Hematopoietic multipotent progenitor cell treated with erythropoietin and hydrocortisone succinate and interleukin-3 and kit ligand, for 4 days (in vitro differentiated cells): ENCODE data around the gene KRT73.
"Not testable (repeated sequence)": the region's sequence is repeated elsewhere in the genome, so short reads cannot be mapped to it uniquely, and the experiment has no call there.

Experiments used
- DNase-seq: peaks from one replicate; pipeline ENCODE4 v3.0.0-alpha.2; 2015

Gene KRT73

DNA sequence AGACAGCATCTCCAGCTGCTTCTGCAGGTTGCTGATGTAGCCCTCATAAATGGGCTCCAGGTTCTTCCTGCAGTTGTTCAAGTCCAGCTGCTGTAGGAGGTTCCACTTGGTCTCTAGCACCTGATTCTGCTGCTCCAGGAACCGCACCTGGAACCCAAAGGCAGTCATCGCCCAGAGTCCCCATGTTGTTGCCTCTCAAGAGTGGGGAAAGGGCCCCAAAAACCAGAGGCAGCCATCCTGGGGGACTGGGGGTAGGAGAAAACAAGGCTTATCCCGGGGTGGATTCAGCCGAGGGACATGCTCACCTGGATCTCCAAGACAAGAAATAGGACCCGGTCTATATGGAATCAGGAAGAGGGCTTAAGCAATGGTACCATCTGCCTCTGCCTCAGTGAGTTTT, 19.4 kb downstream of the KRT73 start:
- DNase-seq, result no peak

DNA sequence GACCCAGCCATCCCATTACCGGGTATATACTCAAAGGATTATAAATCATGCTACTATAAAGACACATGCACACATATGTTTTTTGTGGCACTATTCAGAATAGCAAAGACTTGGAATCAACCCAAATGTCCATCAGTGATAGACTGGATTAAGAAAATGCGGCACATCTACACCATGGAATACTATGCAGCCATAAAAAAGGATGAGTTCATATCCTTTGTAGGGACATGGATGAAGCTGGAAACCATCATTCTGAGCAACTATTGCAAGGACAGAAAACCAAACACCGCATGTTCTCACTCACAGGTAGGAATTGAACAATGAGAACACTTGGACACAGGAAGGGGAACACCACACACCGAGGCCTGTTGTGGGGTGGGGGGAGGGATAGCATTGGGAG, 24.1 kb downstream of the KRT73 start:
- not testable (repeated sequence) for DNase-seq

DNA sequence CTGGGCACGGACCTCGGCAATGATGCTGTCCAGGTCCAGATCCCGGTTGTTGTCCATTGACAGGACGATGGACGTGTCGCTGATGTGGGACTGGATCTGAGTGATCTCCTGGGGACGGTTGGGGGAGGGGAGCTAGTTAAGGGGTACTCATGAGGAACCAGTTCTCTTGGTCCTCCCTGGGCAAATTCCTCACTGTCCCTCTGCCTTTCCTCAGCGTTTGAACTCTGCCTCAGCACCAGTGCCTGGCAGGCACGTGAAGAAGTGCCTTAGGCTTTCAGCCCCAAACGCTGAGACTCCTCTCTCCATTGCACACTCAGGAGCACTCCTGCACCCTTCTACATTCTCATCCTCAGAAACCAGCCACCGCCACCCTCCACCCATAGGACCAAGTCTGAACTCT, 26.8 kb downstream of the KRT73 start:
- no peak for DNase-seq

DNA sequence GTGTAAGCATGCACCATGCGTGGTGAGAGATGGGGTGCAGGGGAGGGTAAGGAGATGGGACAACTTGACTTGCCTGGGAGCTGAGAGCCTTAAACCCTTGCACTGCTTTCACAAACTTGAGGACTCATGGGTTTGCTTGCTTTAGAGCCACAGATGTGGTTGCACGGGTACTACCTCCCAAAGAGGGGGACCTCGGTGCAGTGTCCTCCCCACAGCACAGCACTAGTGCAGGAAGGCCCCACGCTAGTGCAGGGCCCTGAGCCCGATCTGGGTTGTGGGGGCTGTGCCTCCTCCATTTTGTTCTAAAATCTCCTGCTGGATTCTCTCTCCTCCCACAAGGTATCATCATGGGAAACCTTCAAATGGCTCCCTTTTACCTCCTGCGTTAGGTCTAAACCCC, 28.3 kb downstream of the KRT73 start:
- DNase-seq, result no peak

DNA sequence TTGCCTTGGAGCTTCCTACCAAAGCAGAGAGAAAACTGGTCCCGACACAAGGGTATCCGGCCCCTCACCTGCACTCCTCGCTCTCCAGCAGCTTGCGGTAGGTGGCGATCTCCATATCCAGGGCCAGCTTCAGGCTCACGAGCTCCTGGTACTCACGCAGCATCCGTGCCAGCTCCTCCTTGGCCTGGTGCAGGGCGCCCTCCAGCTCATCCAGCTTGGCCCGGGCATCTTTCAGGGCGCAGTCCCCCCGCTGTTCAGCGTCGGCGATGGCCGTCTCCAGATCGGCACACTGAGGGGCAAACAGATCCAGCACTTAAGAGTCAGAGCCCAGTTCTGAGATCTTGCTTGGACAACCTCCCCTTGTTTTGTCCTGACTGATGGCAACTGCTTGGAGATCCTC, 30.8 kb downstream of the KRT73 start:
- no peak for DNase-seq

DNA sequence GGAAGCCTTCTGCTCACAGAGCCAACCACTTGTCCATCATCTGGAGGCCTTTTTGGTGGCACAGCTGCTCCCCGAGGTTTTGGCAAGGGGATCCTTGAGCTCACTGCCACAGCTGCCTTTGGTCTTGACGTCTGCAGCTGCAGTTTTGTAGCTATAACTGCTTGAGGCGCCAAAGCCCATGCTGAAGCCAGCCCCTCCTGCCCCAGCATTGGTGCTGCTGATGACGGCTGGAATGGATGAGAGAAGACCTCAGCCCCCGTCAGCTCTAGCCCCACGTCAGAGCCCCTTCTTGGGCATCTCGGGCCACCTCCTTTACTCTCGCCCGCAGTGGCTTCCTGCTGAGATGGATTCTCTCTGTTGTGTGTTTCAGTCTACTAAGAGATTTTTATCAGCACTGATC, 32.4 kb downstream of the KRT73 start:
- DNase-seq, result peak; percentile 38

DNA sequence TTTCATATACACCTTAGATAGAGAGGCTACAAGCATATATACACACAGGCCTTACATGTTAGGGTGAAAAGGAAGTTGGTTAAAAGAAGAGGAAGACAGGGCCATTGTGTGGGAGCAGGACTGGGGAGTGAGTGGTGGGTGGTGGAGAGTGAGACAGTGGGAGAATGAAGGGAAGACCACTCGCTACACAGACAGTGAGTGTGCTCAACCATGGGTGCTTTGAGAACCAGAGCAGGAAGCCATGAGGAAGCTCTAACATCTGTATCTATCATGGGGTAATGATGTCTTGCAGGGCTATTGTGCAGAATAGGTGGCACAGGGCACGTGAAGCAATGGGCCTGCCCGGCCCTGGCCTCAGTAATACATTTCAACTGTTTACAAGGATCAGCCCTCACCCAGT, 33.3 kb downstream of the KRT73 start:
- no peak for DNase-seq

DNA sequence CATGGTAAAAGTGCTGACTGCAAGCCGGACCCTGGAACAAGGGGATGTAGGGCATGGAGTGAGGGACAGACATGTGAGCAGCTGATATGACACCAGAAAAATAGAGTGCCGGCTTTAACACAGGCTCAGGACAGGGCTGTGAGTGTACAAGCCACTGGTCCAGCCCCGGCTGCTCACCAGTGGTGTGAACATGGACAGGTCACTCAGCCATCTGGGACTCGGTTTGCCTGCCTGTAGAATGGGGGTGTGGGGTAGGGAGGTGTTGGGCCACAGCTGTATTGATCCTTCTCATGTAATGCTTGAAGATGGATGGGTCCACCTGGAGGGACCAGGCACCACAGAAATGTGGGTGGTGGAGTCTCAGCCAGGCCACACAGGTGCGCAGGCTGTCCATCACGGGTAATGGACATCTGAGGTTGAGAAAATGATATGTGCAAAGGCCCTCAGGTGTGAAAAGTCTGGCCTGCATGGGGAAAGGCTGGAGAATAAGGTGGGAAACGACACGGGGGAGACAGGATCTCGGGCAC, 34.1 kb downstream of the KRT73 start:
- no peak for DNase-seq

DNA sequence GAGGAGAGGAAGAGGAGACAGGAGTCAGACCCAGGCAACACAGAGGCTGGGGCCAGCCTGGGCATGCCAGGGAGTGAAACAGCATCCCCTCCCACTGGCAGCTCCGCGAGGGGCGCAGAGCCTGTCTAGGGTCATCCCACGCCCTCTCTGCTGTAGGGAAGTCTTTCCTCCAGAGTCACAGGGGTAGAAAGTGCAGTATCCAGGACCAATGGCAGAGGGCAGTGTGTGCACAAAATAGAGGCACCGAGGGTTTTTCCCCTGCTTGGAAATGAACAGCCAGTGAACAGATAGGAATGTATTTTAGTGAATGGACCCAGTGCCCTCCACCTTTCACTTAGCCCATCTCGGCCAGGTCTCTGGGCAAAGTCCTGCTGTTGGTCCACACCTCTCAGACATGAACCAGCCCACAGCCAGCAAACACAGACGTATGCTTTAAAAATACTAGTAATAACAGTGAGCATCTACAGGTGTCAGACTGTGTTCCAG, 35.3 kb downstream of the KRT73 start:
- peak; percentile 86 for DNase-seq

DNA sequence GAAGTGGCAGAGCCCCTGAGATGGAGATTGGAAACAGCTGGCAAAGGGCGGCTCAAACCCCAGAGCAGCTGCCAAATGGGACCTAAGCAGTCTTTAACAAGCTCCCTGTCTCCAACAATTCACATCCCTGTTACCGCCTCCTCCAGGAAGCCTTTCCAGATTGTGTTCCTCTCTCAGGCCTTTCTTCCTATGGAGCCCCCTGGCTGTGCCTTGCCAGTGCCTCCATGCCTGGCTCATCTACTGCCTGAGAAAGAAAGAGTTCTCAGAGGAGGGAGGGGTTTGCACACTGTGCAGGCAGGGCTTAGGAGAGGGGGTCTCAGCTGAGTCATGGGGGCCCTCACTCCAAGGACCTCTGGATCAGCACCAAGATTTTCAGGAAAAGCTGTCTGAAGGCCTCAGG, 35.9 kb downstream of the KRT73 start:
- DNase-seq, result no peak

DNA sequence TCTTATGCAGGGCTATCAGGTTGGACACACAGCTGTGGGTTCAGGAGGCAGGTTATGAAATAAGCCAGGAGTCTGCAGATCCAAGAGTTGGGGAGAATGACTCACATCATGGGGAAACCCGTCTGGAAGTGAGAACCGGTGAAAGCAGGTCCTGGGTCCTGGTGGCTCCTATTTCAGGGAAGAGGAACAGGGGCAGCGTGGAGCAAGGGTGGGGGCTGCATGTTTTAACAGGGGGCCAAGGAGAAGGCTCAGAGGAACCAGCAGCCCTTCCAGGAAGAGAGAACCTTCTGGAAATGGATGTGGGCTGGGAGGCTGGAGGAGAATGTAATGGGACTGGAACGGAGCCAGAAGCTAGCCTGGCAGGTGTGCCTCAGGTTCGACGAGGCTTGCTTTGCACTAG, 36.9 kb downstream of the KRT73 start:
- DNase-seq, result no peak

DNA sequence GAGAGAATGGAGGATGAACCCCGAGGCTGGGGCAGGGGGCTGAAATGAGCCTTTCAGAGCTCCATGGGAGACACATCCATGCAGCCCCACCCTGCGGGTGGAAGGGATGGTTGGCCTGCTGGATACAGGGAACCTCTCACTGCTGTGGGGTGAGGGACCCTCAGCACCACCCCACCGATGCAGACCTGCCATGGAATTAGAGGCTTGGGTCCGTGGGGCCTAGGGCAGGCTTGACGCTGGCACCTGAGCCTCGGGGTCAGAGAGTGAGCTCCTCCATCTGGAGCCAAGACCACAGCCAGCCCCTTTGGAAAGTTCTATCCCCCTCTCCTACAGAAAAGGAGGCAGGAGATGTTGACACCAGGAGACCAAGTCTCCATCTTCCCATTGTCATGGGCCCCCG, 37.3 kb downstream of the KRT73 start:
- DNase-seq, result no peak

DNA sequence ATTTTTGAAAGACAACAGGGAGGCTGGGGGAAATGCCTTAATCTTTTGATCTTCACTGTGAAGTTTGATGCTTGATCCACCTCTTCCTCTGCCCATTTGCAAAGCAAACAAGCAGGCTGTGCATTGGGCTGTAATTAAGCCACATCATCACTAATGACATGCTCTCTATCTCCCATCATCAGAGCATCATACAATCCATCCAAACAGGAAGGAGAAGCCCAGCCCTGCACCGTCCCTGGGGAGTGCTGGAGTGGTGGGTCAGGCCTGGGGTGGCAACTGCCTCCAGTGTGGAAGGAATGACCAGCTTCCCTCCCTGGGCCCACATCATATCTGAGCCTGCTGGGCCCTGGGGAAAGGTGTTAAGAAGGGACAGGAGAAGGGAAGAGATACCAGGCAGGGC, 37.9 kb downstream of the KRT73 start:
- DNase-seq, result no peak

DNA sequence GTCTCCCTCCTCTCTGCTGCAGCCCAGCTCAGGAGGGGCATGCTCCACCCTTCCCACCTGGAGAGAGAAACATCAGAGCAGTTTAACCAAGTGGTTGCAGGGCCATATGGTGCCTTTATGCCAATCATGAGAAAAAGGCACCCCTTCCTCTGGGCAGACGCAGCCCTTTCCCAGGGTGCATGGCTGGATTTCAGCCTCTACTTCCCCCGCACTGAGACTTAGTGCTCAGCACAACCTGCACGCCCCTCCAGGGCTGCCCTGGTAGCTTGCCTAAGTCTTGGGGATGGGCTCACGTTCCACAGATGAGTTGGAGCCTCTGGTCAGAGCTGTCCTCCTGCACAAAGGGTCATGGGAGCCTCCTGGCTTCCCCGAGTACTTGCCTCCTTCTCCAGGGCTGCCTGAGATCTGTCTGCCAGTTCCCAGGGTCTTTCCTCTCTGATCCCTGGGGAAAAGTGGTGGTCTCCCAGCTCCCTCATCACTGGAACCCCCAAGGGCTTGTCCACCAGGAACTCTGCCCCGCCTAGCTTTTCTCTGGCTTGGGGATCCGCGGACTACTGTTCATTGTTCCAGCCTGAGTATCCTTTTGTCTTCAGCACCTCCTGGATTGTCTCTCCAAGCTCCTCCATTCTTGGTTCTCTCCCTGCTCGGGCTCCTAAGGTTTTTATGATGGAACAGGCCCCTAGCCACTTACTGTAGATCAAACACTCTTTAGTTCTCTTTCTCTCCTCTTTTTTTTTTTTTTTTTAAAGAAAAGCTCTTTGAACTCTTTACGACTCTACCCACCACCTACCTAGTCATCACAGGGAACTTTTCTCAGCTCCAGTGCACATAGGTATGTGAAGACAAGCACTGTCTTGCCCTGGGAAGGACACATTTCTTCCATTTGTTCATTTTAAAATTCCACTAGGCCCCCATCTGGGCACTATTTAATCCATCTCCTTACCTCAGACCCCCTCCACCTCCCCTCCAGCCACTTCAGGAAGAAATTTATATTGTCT, 38.6 kb downstream of the KRT73 start:
- no peak for DNase-seq

DNA sequence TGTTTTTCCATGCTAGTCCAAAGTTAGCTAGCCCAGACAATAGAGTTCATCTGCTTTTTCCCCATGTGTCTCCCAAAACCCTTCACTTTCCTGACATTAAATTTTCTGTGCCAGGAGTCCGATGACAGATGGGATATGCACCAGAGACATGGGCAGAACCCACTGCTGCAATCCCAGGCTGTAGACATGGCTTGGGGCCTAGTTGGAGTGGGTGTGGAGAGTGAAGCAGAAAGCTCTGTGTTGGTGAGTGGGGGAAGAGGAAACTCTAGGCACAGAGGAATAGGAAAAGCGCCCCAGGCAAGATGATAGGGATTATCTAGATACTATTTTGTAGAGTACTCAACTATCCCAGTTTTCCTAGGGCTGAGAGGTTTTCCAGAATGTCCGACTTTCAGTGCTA, 39.9 kb downstream of the KRT73 start:
- no peak for DNase-seq

DNA sequence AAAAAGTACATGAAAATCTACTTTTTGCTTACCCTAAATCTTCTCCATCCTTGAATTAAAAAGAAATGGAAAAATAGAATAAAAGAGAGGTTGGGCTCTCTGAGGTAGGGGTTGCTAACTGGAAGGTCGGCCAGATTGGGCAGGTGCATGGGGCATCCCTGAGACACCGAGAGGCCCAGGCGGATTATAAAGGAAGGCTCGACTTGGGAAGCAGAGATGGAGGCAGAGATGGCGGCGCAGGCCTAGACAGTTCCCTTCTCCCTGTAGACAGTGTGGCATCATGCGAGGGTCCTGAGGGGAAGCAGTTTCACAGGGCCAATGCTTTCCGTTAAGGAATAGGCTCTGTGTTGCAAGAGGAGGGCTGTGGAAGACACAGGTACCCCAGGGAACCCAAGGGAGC, 41.0 kb downstream of the KRT73 start:
- no peak for DNase-seq

DNA sequence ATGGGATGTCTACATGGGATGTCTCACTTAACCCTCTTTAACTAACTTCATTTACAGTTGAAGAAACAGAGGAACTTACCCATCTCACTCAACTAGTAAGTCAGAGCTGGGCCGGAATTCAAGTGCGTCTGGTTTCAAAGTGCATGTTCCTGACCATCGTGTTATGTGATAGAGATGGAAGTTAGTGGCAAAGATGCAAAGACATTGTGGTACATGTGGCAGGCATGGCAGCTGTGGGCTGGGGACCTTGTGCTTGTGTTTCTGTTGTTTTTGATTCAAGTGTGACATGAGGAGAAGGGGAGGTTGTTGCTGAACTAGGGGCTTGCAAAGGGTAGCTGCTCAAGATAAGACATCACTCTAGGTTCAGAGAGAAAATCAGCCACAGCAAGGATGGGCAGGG, 42.4 kb downstream of the KRT73 start:
- DNase-seq, result no peak

DNA sequence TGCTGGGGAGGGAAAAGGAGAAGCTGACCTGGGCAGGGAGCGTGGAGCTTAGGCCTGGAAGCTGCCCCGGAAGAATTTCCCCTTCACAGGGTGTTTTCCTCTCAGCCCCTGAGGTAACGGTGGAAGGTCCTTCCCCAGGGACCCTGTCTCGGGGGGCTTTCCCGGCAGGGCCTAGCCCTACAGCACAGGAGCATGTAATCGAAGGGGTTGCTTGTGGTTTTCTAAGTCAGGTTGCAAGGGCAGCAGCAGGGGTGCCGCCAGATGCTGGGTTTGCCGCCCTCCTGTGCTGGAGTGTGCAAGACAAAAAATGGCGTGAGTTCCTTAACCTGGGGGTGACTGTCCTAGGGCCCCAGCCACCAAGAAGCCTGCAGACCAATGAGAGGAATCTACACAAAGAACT, 43.1 kb downstream of the KRT73 start:
- DNase-seq, result no peak

DNA sequence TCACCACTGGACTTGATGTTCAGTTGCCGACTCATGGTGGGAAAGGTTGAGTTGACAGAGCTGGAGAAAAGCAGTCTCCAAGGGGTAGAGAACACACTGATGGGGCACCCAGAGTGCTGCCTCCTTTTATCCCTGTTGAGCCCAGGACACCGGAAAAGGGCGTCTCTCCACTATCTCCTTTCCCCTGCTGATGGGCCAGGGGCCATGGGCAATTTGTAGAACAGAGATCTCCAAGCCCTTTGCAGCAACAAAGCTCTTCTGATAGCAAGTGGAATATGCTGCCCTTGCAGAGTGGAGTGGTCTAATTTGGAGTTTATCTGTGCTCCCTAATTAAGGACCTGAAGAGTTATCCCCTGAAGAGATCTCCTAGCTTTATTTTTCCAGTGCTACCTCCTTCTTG, 44.6 kb downstream of the KRT73 start, which contains the start of gene KRT74:
TSS of gene KRT74 (minus strand) at position 101 of the 400 bp plus-strand sequence. CDS start at position 35, 66 bp downstream.
- DNase-seq, result no peak

DNA sequence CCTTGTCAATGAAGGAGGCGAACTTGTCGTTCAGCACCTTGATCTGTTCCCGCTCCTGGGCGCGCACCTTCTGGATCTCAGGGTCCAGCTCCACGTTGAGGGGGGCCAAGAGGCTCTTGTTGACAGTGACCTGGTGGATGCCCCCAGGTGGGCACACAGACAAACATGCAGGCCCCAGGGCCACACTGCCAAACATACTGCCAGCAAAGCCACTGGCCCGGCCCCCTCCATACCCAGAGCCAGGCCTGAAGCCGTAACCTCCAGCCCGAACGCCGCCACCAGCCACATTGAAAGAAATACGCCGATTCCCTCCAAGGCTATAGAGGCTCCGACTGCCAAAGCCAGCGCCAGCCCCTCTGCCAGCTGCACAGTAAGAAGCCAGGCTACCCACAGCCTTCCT, 45.1 kb downstream of the KRT73 start:
- DNase-seq, result no peak

DNA sequence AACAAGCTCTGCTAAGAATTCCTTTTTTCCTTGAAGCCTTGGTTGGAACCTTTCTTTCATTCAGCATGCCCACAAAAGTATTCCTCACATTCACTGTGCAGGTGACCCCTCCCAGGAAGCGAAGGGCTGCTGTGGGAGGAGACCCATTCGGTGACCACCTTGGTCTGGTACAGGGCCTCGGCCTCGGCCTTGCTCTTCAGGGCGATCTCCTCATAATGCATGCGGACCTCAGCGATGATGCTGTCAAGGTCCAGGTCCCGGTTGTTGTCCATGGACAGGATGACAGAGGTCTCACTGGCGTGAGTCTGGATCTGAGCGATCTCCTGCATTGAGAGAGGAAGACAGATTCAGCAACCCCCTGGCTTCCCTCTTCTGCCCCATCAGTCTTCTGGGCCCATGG, 47.8 kb downstream of the KRT73 start:
- DNase-seq, result no peak

DNA sequence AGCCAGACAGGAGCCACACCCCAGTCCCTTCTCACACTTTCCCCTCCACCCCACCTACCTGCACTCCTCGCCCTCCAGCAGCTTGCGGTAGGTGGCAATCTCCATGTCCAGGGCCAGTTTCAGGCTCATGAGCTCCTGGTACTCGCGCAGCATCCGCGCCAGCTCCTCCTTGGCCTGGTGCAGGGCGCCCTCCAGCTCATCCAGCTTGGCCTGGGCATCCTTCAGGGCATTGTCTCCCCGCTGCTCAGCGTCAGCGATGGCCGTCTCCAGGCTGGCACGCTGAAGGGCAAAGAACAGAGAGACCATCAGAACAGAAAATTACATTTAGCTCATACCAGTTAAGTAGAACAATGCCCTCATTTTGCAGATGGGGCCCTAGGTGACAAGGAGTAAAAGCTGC, 50.2 kb downstream of the KRT73 start:
- no peak for DNase-seq

DNA sequence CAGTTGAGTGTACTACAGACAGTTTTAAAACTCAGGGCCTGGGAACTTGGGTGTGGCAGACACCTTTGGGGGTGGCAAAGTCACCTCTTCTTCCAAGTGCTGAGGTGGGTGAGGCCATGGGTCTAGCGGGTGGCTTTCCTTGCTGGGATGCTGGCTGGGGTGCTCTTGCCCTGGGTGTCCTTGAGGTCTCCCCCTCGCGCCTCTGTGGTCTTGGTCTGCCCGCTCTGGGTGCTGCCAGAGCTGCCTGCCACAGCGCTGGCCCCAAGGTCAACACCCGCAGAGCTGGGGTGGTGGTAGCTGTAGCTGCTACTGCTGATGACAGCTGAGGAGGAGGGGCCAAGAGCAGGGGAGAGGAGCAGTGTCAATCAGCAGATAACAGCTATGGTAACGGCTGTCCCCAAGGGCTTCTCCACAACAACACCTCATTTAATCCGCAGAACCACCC, 51.5 kb downstream of the KRT73 start:
- peak; percentile 24 for DNase-seq

DNA sequence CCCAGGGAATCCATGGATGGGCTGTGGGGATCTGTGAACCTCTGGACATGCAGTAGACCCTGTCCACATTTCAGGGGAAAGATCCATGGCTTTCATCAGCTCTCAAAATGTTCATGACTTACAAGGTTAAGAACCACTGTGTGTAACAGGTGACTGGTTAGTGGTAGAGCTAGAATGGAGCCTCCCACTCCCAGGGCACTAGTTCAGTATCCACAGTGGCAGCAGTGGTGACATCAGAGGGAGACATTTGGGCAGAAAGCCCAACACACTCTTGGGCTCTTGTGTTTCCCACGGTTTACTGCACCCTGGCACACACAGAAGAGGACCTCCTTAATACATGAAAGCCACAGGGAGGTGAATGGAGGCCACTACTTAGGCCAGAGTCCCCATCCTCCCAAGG, 53.8 kb downstream of the KRT73 start:
- DNase-seq, result no peak
